ENCODE results near the gene STAG2.
"Not testable (repeated sequence)": the region's sequence is repeated elsewhere in the genome, so short reads cannot be mapped to it uniquely, and the experiment has no call there.

The STAG2 gene

GRCh38 chrX:124103966-124104365 is 142.5 kb downstream of the STAG2 start:
- no peak overlapping the region for H3K4me3 ChIP-seq (replicated peaks; ENCODE audit: low read depth, low read length)
- DNase-seq (ENCODE audit: low read depth), result no peak
- TF ChIP-seq CTCF (IDR thresholded peaks at IDR 0.05; ENCODE audit: low read length, missing control alignments), result no peak

- DNase-seq (ENCODE audit: low read depth); H3K4me3 ChIP-seq (replicated peaks; ENCODE audit: low read depth, low read length): not testable (repeated sequence)
Observed at GRCh38 chrX:124104512-124104911, 143.0 kb downstream of the STAG2 start.

- H3K4me3 ChIP-seq (replicated peaks; ENCODE audit: low read depth, low read length), result no peak overlapping the region
- no peak for DNase-seq (ENCODE audit: low read depth)
- no peak for TF ChIP-seq CTCF (IDR thresholded peaks at IDR 0.05; ENCODE audit: low read length, missing control alignments)
Observed at GRCh38 chrX:124113621-124114600, 152.4 kb downstream of the STAG2 start.

- no peak for DNase-seq (ENCODE audit: low read depth)
- no peak for TF ChIP-seq CTCF (IDR thresholded peaks at IDR 0.05; ENCODE audit: low read length, missing control alignments)
Observed at GRCh38 chrX:124117325-124117724, 155.8 kb downstream of the STAG2 start.

GRCh38 chrX:124125471-124125870 is 164.0 kb downstream of the STAG2 start:
- DNase-seq (ENCODE audit: low read depth), result no peak
- no peak for TF ChIP-seq CTCF (IDR thresholded peaks at IDR 0.05; ENCODE audit: low read length, missing control alignments)
- no peak overlapping the region for H3K4me3 ChIP-seq (replicated peaks; ENCODE audit: low read depth, low read length)

More at GRCh38 chrX:124117325-124117724, 155.8 kb downstream of the STAG2 start:
- H3K4me3 ChIP-seq (replicated peaks; ENCODE audit: low read depth, low read length), result no peak overlapping the region

- TF ChIP-seq CTCF (IDR thresholded peaks at IDR 0.05; ENCODE audit: low read length, missing control alignments), result no peak
- DNase-seq (ENCODE audit: low read depth), result no peak
- no peak overlapping the region for H3K4me3 ChIP-seq (replicated peaks; ENCODE audit: low read depth, low read length)
Observed at GRCh38 chrX:124127496-124127895, 166.0 kb downstream of the STAG2 start.

GRCh38 chrX:124132437-124132836 is 170.9 kb downstream of the STAG2 start:
- not testable (repeated sequence) for H3K4me3 ChIP-seq (replicated peaks; ENCODE audit: low read depth, low read length); DNase-seq (ENCODE audit: low read depth)

GRCh38 chrX:124145749-124146148 is 184.2 kb downstream of the STAG2 start:
- no peak overlapping the region for H3K4me3 ChIP-seq (replicated peaks; ENCODE audit: low read depth, low read length)
- no peak for DNase-seq (ENCODE audit: low read depth)
- no peak for TF ChIP-seq CTCF (IDR thresholded peaks at IDR 0.05; ENCODE audit: low read length, missing control alignments)

Data from fibroblast of pulmonary artery (primary cell).